GM06990 (cell line): ENCODE results near the gene BBS9.

Source experiments
- DNase-seq: peaks from one replicate; pipeline ENCODE4 v3.0.0-alpha.2; 2011; ENCODE audit not compliant: insufficient read length; ENCODE audit errors: extremely low read depth
- H3K27me3 ChIP-seq: replicated peaks from 2 replicates; pipeline ENCODE4 v1.6.0; 2011; ENCODE audit warnings: low read length; ENCODE audit not compliant: control insufficient read depth, insufficient read depth
- H3K36me3 ChIP-seq: 2 replicates; pipeline ENCODE4 v1.5.1; 2011; ENCODE audit warnings: low read length; ENCODE audit not compliant: control insufficient read depth, insufficient read depth
- H3K4me3 ChIP-seq: replicated peaks from 2 replicates; pipeline ENCODE4 v1.5.1; 2011; ENCODE audit warnings: low read depth, mild to moderate bottlenecking, control low read depth, low read length
- CTCF ChIP-seq: IDR thresholded peaks from 2 replicates; pipeline ENCODE4 v1.5.1; 2011; ENCODE audit warnings: low read length, control low read depth, mild to moderate bottlenecking, inconsistent platforms; ENCODE audit not compliant: insufficient read depth, poor library complexity, severe bottlenecking

Gene BBS9

GRCh38 chr7:33392148-33392547, 262.8 kb downstream of the BBS9 start:
- no peak overlapping the region for H3K4me3 ChIP-seq
- DNase-seq = no peak
- H3K36me3 ChIP-seq = no peaks in the 10 kb centered on the region
- no peaks in the 10 kb centered on the region for H3K27me3 ChIP-seq
- TF ChIP-seq CTCF = no peak

- DNase-seq = no peak
- Histone ChIP-seq H3K36me3 (no peaks in the 10 kb centered on the region), H3K4me3 (no peak overlapping the region), H3K27me3 (no peaks in the 10 kb centered on the region)
- TF ChIP-seq CTCF = no peak
Measured at GRCh38 chr7:33393770-33394169, 264.4 kb downstream of the BBS9 start.

- Histone ChIP-seq H3K4me3 (no peak overlapping the region), H3K36me3 (no peaks in the 10 kb centered on the region), H3K27me3 (no peaks in the 10 kb centered on the region)
- DNase-seq = no peak
- no peak for TF ChIP-seq CTCF
Measured at GRCh38 chr7:33395340-33395739, 266.0 kb downstream of the BBS9 start.

- H3K36me3 ChIP-seq = no peaks in the 10 kb centered on the region
- TF ChIP-seq CTCF = no peak
- no peaks in the 10 kb centered on the region for H3K27me3 ChIP-seq
- no peak overlapping the region for H3K4me3 ChIP-seq
- no peak for DNase-seq
Measured at GRCh38 chr7:33399528-33400213, 270.3 kb downstream of the BBS9 start.

- no peak for DNase-seq
- no peak for TF ChIP-seq CTCF
- Histone ChIP-seq H3K27me3 (no peaks in the 10 kb centered on the region), H3K36me3 (no peaks in the 10 kb centered on the region), H3K4me3 (no peak overlapping the region)
Measured at GRCh38 chr7:33400214-33400538, 270.8 kb downstream of the BBS9 start.

DNA sequence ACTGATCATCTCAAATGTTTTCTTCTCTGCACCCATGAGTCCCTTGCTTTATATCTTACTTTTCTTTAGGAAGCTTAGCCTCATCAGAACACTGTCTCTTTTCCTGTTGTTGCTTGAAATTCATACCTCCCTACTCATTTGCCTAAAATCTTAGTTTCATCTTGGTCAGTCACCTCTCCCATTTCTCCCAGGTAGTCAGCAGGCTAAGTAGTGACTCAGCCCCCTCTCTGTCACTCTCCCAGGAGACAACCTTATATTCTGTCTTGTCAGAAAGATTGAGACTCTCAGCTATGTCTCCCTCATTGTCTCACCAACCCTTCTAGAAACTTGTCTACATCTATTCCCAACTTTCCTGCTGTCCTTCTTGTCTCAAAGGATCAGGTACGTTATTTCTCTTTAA, 280.9 kb downstream of the BBS9 start:
- Histone ChIP-seq H3K27me3 (no peaks in the 10 kb centered on the region), H3K36me3 (no peaks in the 10 kb centered on the region), H3K4me3 (no peak overlapping the region)
- DNase-seq = no peak
- no peak for TF ChIP-seq CTCF
